PFSK-1 (cell line): ENCODE results near the gene PLSCR1. TPM values are rescaled to one million over a fixed set of nuclear protein-coding genes. Genes with fewer than 3 reads are reported as not detected.
A peak's percentile ranks its signal among the peaks of the same experiment; 100 is the strongest.

ENCODE experiments used
- FOXP2 ChIP-seq: optimal IDR thresholded peaks from 2 replicates; pipeline ENCODE3; 2011; ENCODE audit warnings: borderline replicate concordance, control low read depth, inconsistent platforms; ENCODE audit not compliant: insufficient read depth; ENCODE audit errors: extremely low read length, extremely low read depth
- POLR2AphosphoS5 ChIP-seq: IDR thresholded peaks from 2 replicates; pipeline ENCODE4 v1.6.1; 2012; ENCODE audit warnings: low read depth, mild to moderate bottlenecking, control low read depth, low read length, moderate library complexity
- SIN3A ChIP-seq: IDR thresholded peaks from 2 replicates; pipeline ENCODE4 v1.6.1; 2012; ENCODE audit warnings: mild to moderate bottlenecking, low read length, moderate library complexity, borderline replicate concordance; ENCODE audit not compliant: insufficient read depth
- TAF1 ChIP-seq: IDR thresholded peaks from 2 replicates; pipeline ENCODE4 v1.6.1; 2012; ENCODE audit warnings: low read length, control low read depth, borderline replicate concordance; ENCODE audit not compliant: insufficient read depth
- polyA plus RNA-seq: library from polyadenylated mRNA; unstranded; fragments of >200 nt; gene quantifications from one replicate; pipeline ENCODE4 v1.2.1, GENCODE V29; 2012; ENCODE audit warnings: low read depth, missing spikeins; ENCODE audit not compliant: insufficient read length
- TF ChIP-seq, protein P1 (sequence below), 2 experiments: IDR thresholded peaks; 2 replicates each; pipeline versions ENCODE4 v1.6.1 to v1.8.0; 2011 to 2012; ENCODE audit warnings: low read depth in 2 of 2, low read length in 2 of 2, control low read depth in 1 of 2, inconsistent platforms in 1 of 2, mild to moderate bottlenecking in 1 of 2, moderate library complexity in 1 of 2; ENCODE audit not compliant: insufficient read depth in 1 of 2

The PLSCR1 gene, protein sequence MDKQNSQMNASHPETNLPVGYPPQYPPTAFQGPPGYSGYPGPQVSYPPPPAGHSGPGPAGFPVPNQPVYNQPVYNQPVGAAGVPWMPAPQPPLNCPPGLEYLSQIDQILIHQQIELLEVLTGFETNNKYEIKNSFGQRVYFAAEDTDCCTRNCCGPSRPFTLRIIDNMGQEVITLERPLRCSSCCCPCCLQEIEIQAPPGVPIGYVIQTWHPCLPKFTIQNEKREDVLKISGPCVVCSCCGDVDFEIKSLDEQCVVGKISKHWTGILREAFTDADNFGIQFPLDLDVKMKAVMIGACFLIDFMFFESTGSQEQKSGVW
- polyA plus RNA-seq: 31.4 TPM

DNA sequence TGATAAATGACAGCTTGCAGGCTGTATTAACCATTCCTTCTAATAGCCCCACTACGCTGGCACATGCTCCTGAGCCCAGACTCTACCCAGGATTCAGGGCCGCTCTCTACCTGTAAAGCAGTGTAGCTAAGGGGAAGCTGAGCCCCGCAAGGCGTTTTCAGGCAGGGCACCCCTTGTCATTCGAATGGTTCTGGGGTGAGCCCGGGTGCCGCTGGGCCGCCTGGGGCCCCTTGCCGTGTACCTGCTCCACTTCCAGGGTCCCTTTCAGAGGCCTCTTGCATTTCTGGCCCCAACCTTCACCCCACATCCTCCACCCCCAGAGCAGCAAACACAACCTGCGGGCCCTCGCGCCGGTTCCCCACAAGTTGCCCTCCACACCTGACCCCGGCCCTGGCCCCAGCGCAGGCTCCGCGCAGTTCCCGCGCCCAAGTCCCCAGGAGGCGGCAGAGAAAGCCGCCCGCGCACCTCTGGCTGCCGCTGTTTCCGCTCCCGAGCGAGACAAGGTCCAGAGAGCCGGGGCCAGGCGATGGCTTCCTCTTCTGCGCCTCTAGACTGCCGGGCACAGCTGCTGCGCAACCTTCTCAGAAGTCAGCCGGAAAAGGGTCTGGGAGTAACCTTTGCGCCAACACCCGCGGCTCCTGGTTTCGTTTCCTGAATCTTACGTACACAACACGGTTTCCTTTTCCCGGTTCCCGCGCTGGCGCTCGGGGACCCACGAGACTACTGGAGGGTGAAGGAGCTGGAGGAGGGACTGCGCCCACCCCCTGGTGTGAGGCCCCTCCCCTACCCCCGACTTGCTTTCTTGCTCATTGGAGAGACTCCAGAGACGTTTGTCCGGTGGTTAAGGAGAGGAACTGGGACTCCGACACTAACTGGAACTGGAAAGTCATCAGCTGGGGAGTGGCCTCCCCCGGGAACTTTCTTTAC lies at the start of gene PLSCR1:
Gene PLSCR1, minus strand, starts transcription at position 606 of the 927 bp plus-strand sequence. CDS start 8,055 bp downstream, outside the sequence.
- TF ChIP-seq POLR2AphosphoS5 (peak; percentile 65), TAF1 (peak; percentile 76; the same call in 1 of the 2 replicates), FOXP2 (peak; percentile 52), SIN3A (0 out of 2 replicates have a peak, but pooled peaks have one; percentile 72)
- TF ChIP-seq, protein P1, sequence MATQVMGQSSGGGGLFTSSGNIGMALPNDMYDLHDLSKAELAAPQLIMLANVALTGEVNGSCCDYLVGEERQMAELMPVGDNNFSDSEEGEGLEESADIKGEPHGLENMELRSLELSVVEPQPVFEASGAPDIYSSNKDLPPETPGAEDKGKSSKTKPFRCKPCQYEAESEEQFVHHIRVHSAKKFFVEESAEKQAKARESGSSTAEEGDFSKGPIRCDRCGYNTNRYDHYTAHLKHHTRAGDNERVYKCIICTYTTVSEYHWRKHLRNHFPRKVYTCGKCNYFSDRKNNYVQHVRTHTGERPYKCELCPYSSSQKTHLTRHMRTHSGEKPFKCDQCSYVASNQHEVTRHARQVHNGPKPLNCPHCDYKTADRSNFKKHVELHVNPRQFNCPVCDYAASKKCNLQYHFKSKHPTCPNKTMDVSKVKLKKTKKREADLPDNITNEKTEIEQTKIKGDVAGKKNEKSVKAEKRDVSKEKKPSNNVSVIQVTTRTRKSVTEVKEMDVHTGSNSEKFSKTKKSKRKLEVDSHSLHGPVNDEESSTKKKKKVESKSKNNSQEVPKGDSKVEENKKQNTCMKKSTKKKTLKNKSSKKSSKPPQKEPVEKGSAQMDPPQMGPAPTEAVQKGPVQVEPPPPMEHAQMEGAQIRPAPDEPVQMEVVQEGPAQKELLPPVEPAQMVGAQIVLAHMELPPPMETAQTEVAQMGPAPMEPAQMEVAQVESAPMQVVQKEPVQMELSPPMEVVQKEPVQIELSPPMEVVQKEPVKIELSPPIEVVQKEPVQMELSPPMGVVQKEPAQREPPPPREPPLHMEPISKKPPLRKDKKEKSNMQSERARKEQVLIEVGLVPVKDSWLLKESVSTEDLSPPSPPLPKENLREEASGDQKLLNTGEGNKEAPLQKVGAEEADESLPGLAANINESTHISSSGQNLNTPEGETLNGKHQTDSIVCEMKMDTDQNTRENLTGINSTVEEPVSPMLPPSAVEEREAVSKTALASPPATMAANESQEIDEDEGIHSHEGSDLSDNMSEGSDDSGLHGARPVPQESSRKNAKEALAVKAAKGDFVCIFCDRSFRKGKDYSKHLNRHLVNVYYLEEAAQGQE (IDR thresholded peaks at IDR 0.05; ENCODE audit: insufficient read depth in 1 of 2, low read depth in 2 of 2, low read length in 2 of 2): peak; percentile 36 to 51; a peak in 1 of 4 replicates

DNA sequence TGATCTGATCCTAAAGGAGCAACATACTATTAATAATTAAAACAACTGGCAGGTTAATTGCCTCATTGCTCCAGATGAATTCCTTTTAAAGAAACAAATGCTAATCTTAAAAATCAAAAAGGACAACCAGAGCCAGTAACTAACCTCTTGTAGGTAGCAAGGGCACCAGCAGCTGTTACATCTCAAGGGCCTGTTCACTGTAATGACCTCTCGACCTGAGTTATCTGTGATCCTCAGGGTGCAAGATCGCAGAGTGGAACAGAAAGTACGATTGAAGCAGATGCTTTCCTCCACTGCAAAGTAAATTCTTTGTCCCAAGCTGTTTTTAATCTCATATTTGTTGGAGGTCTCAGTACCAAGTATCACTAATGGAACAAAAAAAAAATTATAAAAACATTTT lies 49.4 kb upstream of the PLSCR1 start:
- TF ChIP-seq POLR2AphosphoS5 (no peak), SIN3A (no peak)

DNA sequence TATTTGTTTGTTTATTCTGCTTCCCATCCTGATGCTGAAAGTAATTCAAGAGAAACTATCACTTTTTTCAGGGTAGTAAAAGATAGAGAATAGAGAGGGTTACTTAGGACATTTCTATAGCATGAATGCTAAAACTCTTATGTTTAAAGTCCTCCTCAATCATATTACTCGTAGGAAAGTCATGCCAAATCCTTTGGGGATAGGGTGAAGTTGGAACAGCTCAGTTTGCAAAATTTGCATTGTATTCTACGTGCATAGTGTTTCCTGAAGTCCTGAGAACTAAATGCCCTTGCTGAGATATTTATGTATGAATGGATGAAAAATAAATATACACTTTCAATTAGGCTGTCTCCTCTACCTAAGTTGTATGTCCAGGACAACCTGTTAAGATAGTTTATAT lies 46.1 kb upstream of the PLSCR1 start:
- TF ChIP-seq FOXP2 (no peak), POLR2AphosphoS5 (no peak), TAF1 (no peak), SIN3A (no peak)
- TF ChIP-seq, protein P1 (IDR thresholded peaks at IDR 0.05; ENCODE audit: insufficient read depth in 1 of 2, low read depth in 2 of 2, low read length in 2 of 2): no peak

DNA sequence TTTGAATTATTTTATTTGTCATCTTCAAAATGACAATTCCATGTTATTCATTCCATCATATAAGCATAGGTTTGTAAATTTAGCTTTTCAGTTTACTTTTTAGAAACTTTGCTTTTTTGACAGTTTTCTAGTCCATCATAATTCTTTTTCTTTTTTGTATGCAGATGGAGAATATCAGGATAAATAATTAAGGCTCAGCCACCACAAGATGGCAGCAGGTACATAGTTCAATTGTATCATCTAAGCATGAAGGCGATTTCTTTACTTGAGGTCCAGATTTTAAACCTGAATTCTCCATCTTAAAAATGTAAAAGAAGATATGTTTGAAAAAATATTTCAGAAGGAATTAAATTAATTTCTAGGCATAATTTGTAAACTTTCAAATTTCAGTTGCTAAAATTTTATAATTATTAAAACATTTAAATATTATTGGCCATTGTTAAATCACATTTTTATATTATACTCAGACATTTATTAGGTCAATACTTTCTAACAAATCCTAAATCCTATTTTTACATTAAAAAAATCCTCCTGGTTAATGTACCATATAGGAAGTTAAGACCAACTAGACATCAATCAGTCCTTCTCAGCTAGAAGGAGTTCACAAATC lies 45.6 kb upstream of the PLSCR1 start:
- TF ChIP-seq TAF1 (no peak), POLR2AphosphoS5 (no peak), FOXP2 (no peak), SIN3A (no peak)
- TF ChIP-seq, protein P1 (IDR thresholded peaks at IDR 0.05; ENCODE audit: insufficient read depth in 1 of 2, low read depth in 2 of 2, low read length in 2 of 2): no peak

DNA sequence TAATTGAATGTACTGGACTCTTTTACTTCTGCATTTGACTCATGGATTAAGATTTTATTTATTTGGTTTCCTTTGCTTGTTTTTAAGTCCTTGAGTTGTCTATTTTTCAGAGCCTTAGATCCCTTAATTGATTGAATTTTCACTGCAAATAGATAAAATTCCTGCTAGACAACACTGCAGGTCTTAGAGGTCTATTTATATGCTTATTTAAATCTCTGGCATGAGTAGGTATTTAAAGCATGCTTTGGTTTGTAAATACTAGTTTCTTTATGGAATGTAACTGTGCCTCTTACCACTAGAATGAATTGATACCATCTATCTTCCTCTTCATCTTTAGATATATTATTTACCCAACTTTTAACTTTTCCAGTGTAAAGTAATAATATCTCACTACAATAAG lies 40.7 kb upstream of the PLSCR1 start:
- TF ChIP-seq TAF1 (no peak), POLR2AphosphoS5 (no peak), SIN3A (no peak), FOXP2 (no peak)
- TF ChIP-seq, protein P1 (IDR thresholded peaks at IDR 0.05; ENCODE audit: insufficient read depth in 1 of 2, low read depth in 2 of 2, low read length in 2 of 2): no peak
